ENCODE measurements around the gene TMC5. TPM values are rescaled to one million over a fixed set of nuclear protein-coding genes. Genes with fewer than 3 reads are reported as not detected.

The TMC5 gene
- total and polyA plus RNA-seq, 2 of the 13 experiments (the other 11 are each of a cell fraction or from before 2014, with no cell fraction given), result 0.09 to 0.41 TPM

GRCh38 chr16:19524616-19525384 is 107.1 kb downstream of the TMC5 start (continued):
- TF ChIP-seq KIAA2018 (CRISPR knock-in tag; IDR thresholded peaks at IDR 0.05; ENCODE audit: borderline replicate concordance) (no peak), ATF7-NPFF (CRISPR knock-in tag; IDR thresholded peaks at IDR 0.05; ENCODE audit: low read depth) (no peak), GPN1 (CRISPR knock-in tag; IDR thresholded peaks at IDR 0.05; ENCODE audit: borderline replicate concordance) (no peak), TOPORS (CRISPR knock-in tag; IDR thresholded peaks at IDR 0.05) (peak; percentile 31; the same call in 1 of the 2 replicates), TEF (CRISPR knock-in tag; IDR thresholded peaks at IDR 0.05) (no peak), HHEX (CRISPR knock-in tag; IDR thresholded peaks at IDR 0.05) (0 out of 2 replicates have a peak, but pooled peaks have one; percentile 9), ZNF383 (CRISPR knock-in tag; IDR thresholded peaks at IDR 0.05; ENCODE audit: borderline replicate concordance) (no peak), MED13 (CRISPR knock-in tag; IDR thresholded peaks at IDR 0.05) (no peak), PPARG (CRISPR knock-in tag; conservative IDR thresholded peaks at IDR 0.05) (no peak), ISX (CRISPR knock-in tag; conservative IDR thresholded peaks at IDR 0.05) (0 out of 2 replicates have a peak, but pooled peaks have one; percentile 14), ATF1 (CRISPR knock-in tag; IDR thresholded peaks at IDR 0.05) (0 out of 2 replicates have a peak, but pooled peaks have one; percentile 33), SMAD9 (CRISPR knock-in tag; IDR thresholded peaks at IDR 0.05) (no peak), KDM1A (CRISPR knock-in tag; IDR thresholded peaks at IDR 0.05) (no peak), ELK4 (CRISPR knock-in tag; IDR thresholded peaks at IDR 0.05; ENCODE audit: borderline replicate concordance) (no peak), ZNF891 (CRISPR knock-in tag; IDR thresholded peaks at IDR 0.05) (no peak), ZNF576 (CRISPR knock-in tag; IDR thresholded peaks at IDR 0.05) (no peak), SMC3 (IDR thresholded peaks at IDR 0.05; ENCODE audit: low read length) (no peak), ZBTB3 (CRISPR knock-in tag; IDR thresholded peaks at IDR 0.05; ENCODE audit: borderline replicate concordance, low read depth) (no peak), KLF15 (CRISPR knock-in tag; IDR thresholded peaks at IDR 0.05; ENCODE audit: borderline replicate concordance) (no peak; the same call in 1 of the 2 replicates), TAF1 (CRISPR knock-in tag; IDR thresholded peaks at IDR 0.05) (no peak)
